HG03565 (cell line): ENCODE results near the gene DLST.
"Not testable (repeated sequence)": the region's sequence is repeated elsewhere in the genome, so short reads cannot be mapped to it uniquely, and the experiment has no call there.

ENCODE experiments used
- ATAC-seq: cut with Tn5 transposase; IDR thresholded peaks from one replicate; pipeline ENCODE4 v1.9.1; 2021; ENCODE audit warnings: mild to moderate bottlenecking, moderate library complexity; ENCODE audit not compliant: unreplicated experiment

Gene DLST

GRCh38 chr14:74915826-74916225 is 34.1 kb downstream of the DLST start:
- ATAC-seq: no peak

GRCh38 chr14:74917178-74917543 is 35.4 kb downstream of the DLST start:
- ATAC-seq: no peak

GRCh38 chr14:74917646-74918081 is 35.9 kb downstream of the DLST start:
- no peak for ATAC-seq

- ATAC-seq: no peak
These were observed 36.7 kb downstream of the DLST start for GRCh38 chr14:74918380-74918779.

GRCh38 chr14:74919421-74920165 is 37.9 kb downstream of the DLST start:
- ATAC-seq: no peak

- no peak for ATAC-seq
These were observed 38.6 kb downstream of the DLST start for GRCh38 chr14:74920281-74920680.

GRCh38 chr14:74921053-74921620 is 39.4 kb downstream of the DLST start:
- ATAC-seq: no peak

GRCh38 chr14:74921987-74922751 is 40.5 kb downstream of the DLST start:
- no peak for ATAC-seq

GRCh38 chr14:74922752-74923401 is 41.2 kb downstream of the DLST start, which contains the start of gene RPS6KL1:
RPS6KL1 (minus strand) TSS chr14:74923260; CDS start chr14:74921541, 1,719 bp downstream.
- ATAC-seq: peak; percentile 79

- no peak for ATAC-seq
These were observed 42.3 kb downstream of the DLST start for GRCh38 chr14:74924061-74924460.

- ATAC-seq: no peak
These were observed 45.5 kb downstream of the DLST start for GRCh38 chr14:74927225-74927624.

- no peak for ATAC-seq
These were observed 47.5 kb downstream of the DLST start for GRCh38 chr14:74929242-74929641.

GRCh38 chr14:74931744-74932143 is 50.0 kb downstream of the DLST start:
- ATAC-seq: not testable (repeated sequence)

- ATAC-seq: no peak
These were observed 50.7 kb downstream of the DLST start for GRCh38 chr14:74932401-74932901.

GRCh38 chr14:74932936-74933335 is 51.2 kb downstream of the DLST start:
- not testable (repeated sequence) for ATAC-seq

GRCh38 chr14:74934041-74934440 is 52.3 kb downstream of the DLST start:
- ATAC-seq: no peak

GRCh38 chr14:74934476-74935359 is 53.0 kb downstream of the DLST start:
- ATAC-seq: no peak

- no peak for ATAC-seq
These were observed 53.6 kb downstream of the DLST start for GRCh38 chr14:74935360-74935680.

- ATAC-seq: no peak
These were observed 54.4 kb downstream of the DLST start for GRCh38 chr14:74936151-74936550.

- no peak for ATAC-seq
These were observed 55.0 kb downstream of the DLST start for GRCh38 chr14:74936731-74937130.
